H1 (cell line): ENCODE results near the gene CAMTA1. TPM values are rescaled to one million over a fixed set of nuclear protein-coding genes. Genes with fewer than 3 reads are reported as not detected.

ENCODE experiments used
- ATF2 ChIP-seq: IDR thresholded peaks from 2 replicates; pipeline ENCODE4 v1.6.1; 2012; ENCODE audit warnings: low read length, inconsistent platforms
- ATF3 ChIP-seq: IDR thresholded peaks from 2 replicates; pipeline ENCODE4 v1.6.1; 2011; ENCODE audit warnings: low read depth, mild to moderate bottlenecking, low read length; ENCODE audit not compliant: insufficient read depth
- BACH1 ChIP-seq: IDR thresholded peaks from 2 replicates; pipeline ENCODE4 v1.6.1; 2012; ENCODE audit warnings: low read length, improper control_type of control experiment
- CHD1 ChIP-seq: IDR thresholded peaks from 2 replicates; pipeline ENCODE4 v1.6.1; 2012; ENCODE audit warnings: low read depth, low read length, improper control_type of control experiment
- CHD2 ChIP-seq: IDR thresholded peaks from 2 replicates; pipeline ENCODE4 v1.6.1; 2012; ENCODE audit warnings: low read length, improper control_type of control experiment
- EGR1 ChIP-seq: IDR thresholded peaks from 2 replicates; pipeline ENCODE4 v1.6.1; 2011; ENCODE audit warnings: low read depth, low read length, borderline replicate concordance
- FOSL1 ChIP-seq: IDR thresholded peaks from 2 replicates; pipeline ENCODE4 v1.6.1; 2011; ENCODE audit warnings: mild to moderate bottlenecking, low read depth, low read length, moderate library complexity; ENCODE audit not compliant: insufficient read depth
- KDM5A ChIP-seq: fragments of 200-600 bp; IDR thresholded peaks from 2 replicates; pipeline ENCODE4 v1.7.1; 2012; ENCODE audit warnings: mild to moderate bottlenecking, low read length, inconsistent platforms, mixed read lengths
- POLR2AphosphoS5 ChIP-seq: IDR thresholded peaks from 2 replicates; pipeline ENCODE4 v1.6.1; 2011; ENCODE audit warnings: low read depth, low read length
- SIN3A ChIP-seq, 2 experiments: IDR thresholded peaks in 1 of 2; conservative IDR thresholded peaks in 1 of 2; 2 replicates each; pipeline ENCODE4 v1.6.1; 2011 to 2012; ENCODE audit warnings: low read length in 2 of 2, improper control_type of control experiment in 1 of 2, low read depth in 1 of 2, mild to moderate bottlenecking in 1 of 2
- USF2 ChIP-seq: IDR thresholded peaks from 2 replicates; pipeline ENCODE4 v1.6.1; 2011; ENCODE audit warnings: low read length, improper control_type of control experiment
- polyA plus RNA-seq, 7 experiments: library from polyadenylated mRNA; depleted of rRNA in 3 of 7; stranded (reverse) in 5 of 7; unstranded in 2 of 7; fragments of >200 nt in 5 of 7; fragments of 200-250 nt in 2 of 7; gene quantifications; 1 replicate in 5 of 7; 2 replicates in 1 of 7; 4 replicates in 1 of 7; pipeline versions ENCODE4 v1.2.1 to v1.2.3, GENCODE V29; 2011 to 2013; ENCODE audit warnings: missing spikeins in 2 of 7, mixed read lengths in 2 of 7
- total RNA-seq: library from RNA; stranded (reverse); fragmentation: NEBNext Ultra II Directional; extraction: Animal tissue kit (Norgen Biotek cat#: 25700); gene quantifications from 2 replicates; pipeline ENCODE4 v1.2.1, GENCODE V29; 2021

The CAMTA1 gene
- total and polyA plus RNA-seq, 2 of the 8 experiments (the other 6 are each of a cell fraction or from before 2014, with no cell fraction given): 65.0 to 119 TPM

GRCh38 chr1:7386226-7387052, 601.2 kb downstream of the CAMTA1 start (continued):
- no peak for TF ChIP-seq ATF2
- TF ChIP-seq POLR2AphosphoS5: no peak
- no peak for TF ChIP-seq CHD2
- TF ChIP-seq CHD1: no peak
- no peak for TF ChIP-seq KDM5A
- no peak for TF ChIP-seq BACH1
- TF ChIP-seq SIN3A (conservative IDR thresholded peaks at IDR 0.05 in 1 of 2, IDR thresholded peaks at IDR 0.05 in 1 of 2; ENCODE audit: low read depth in 1 of 2, low read length in 2 of 2): no peak
- no peak for TF ChIP-seq ATF3
- TF ChIP-seq FOSL1: no peak
- TF ChIP-seq EGR1: no peak
- TF ChIP-seq USF2: no peak
- TF ChIP-seq, all 59 proteins: peak for 0
